ENCODE results near the gene TSPAN31.

TSPAN31 gene

DNA sequence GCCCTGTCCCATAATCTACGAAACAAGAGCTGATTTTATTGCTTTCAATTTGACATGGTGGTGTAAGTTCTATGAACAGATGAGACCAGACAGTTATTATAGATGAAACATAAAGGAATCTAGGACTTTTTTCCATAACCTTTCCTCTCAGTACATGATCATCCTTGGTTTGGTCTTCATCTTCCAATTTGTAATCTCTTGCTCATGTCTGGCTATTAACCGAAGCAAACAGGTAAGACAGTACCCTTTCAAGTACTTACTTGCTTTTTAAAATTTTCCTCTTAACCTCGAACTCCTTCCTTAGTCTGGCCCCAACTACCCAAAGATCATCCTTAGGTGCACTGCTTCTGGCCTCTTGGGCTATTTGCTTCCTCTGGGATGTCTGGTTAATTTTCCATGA lies 1.2 kb downstream of the TSPAN31 start:
- POLR2A ChIA-PET: interaction anchor here (0.6 to 2.4 kb wide), 4 partner anchors 13 to 37 kb away, joined by 3 to 10 read pairs (median 8); partner anchors contain the start of genes EEF1AKMT3, METTL1 and TSFM
- Histone ChIP-seq H3K4me1 (ENCODE audit: control insufficient read depth, insufficient read depth, low read length) (0 out of 2 replicates have a peak, but pooled peaks cover 2% of the 10 kb centered on the region), H3K9me3 (ENCODE audit: control insufficient read depth, insufficient read depth, low read depth, low read length) (no peaks in the 10 kb centered on the region), H3K36me3 (ENCODE audit: control insufficient read depth in 2 of 2, insufficient read depth in 1 of 2, low read length in 2 of 2) (peaks cover 17 to 52% of the 10 kb centered on the region in 2 experiments), H3K27ac (ENCODE audit: extremely low read depth, low read depth, low read length) (no peak overlapping the region), H3K4me3 (ENCODE audit: low read depth, low read length) (peak overlapping the region; percentile 69)
- peak; percentile 76 for TF ChIP-seq ZBTB17 (tag by site-specific recombination; IDR thresholded peaks at IDR 0.05)
- no peak for TF ChIP-seq ZNF274 (IDR thresholded peaks at IDR 0.05; ENCODE audit: low read length)
- TF ChIP-seq ZNF274 (tag by site-specific recombination; IDR thresholded peaks at IDR 0.05; ENCODE audit: borderline replicate concordance): no peak
- TF ChIP-seq, protein P1, sequence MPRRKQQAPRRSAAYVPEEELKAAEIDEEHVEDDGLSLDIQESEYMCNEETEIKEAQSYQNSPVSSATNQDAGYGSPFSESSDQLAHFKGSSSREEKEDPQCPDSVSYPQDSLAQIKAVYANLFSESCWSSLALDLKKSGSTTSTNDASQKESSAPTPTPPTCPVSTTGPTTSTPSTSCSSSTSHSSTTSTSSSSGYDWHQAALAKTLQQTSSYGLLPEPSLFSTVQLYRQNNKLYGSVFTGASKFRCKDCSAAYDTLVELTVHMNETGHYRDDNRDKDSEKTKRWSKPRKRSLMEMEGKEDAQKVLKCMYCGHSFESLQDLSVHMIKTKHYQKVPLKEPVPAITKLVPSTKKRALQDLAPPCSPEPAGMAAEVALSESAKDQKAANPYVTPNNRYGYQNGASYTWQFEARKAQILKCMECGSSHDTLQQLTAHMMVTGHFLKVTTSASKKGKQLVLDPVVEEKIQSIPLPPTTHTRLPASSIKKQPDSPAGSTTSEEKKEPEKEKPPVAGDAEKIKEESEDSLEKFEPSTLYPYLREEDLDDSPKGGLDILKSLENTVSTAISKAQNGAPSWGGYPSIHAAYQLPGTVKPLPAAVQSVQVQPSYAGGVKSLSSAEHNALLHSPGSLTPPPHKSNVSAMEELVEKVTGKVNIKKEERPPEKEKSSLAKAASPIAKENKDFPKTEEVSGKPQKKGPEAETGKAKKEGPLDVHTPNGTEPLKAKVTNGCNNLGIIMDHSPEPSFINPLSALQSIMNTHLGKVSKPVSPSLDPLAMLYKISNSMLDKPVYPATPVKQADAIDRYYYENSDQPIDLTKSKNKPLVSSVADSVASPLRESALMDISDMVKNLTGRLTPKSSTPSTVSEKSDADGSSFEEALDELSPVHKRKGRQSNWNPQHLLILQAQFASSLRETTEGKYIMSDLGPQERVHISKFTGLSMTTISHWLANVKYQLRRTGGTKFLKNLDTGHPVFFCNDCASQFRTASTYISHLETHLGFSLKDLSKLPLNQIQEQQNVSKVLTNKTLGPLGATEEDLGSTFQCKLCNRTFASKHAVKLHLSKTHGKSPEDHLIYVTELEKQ (tag by site-specific recombination; IDR thresholded peaks at IDR 0.05; ENCODE audit: borderline replicate concordance): no peak
- CTCF ChIA-PET: no interaction called here

DNA sequence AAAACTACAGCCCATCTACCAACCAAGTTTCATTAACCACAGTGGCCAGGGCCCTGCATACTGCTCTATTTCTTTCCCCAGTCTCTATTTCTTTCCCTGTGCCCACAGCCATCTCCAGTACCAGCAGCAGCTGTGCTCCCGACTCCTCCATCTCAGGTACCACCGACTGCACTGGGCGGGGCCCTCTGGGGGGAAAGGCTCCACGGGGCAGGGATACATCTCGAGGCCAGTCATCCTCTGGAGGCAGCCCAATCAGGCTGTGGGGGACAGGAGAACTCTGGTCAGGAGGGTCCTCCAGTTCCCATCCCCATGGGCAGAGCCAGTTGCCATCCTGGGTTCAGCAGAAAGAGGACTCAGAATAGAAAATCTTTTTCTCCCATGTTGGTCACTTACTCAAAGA lies 4.2 kb downstream of the TSPAN31 start:
- Histone ChIP-seq H3K27ac (ENCODE audit: extremely low read depth, low read depth, low read length) (no peak overlapping the region), H3K9me3 (ENCODE audit: control insufficient read depth, insufficient read depth, low read depth, low read length) (no peaks in the 10 kb centered on the region), H3K36me3 (ENCODE audit: control insufficient read depth in 2 of 2, insufficient read depth in 1 of 2, low read length in 2 of 2) (peaks cover 17 to 57% of the 10 kb centered on the region in 2 experiments), H3K4me1 (ENCODE audit: control insufficient read depth, insufficient read depth, low read length) (peaks cover 13% of the 10 kb centered on the region), H3K4me3 (ENCODE audit: low read depth, low read length) (no peak overlapping the region)
- ChIA-PET POLR2A (interaction anchor here (0.5 to 0.7 kb wide), 2 partner anchors 20 to 23 kb away, joined by 3 to 4 read pairs; partner anchors contain the start of genes EEF1AKMT3 and METTL1), CTCF (no interaction called here)
- TF ChIP-seq, protein P2, sequence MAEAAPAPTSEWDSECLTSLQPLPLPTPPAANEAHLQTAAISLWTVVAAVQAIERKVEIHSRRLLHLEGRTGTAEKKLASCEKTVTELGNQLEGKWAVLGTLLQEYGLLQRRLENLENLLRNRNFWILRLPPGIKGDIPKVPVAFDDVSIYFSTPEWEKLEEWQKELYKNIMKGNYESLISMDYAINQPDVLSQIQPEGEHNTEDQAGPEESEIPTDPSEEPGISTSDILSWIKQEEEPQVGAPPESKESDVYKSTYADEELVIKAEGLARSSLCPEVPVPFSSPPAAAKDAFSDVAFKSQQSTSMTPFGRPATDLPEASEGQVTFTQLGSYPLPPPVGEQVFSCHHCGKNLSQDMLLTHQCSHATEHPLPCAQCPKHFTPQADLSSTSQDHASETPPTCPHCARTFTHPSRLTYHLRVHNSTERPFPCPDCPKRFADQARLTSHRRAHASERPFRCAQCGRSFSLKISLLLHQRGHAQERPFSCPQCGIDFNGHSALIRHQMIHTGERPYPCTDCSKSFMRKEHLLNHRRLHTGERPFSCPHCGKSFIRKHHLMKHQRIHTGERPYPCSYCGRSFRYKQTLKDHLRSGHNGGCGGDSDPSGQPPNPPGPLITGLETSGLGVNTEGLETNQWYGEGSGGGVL (tag by site-specific recombination; IDR thresholded peaks at IDR 0.05): no peak
- TF ChIP-seq, protein P3, sequence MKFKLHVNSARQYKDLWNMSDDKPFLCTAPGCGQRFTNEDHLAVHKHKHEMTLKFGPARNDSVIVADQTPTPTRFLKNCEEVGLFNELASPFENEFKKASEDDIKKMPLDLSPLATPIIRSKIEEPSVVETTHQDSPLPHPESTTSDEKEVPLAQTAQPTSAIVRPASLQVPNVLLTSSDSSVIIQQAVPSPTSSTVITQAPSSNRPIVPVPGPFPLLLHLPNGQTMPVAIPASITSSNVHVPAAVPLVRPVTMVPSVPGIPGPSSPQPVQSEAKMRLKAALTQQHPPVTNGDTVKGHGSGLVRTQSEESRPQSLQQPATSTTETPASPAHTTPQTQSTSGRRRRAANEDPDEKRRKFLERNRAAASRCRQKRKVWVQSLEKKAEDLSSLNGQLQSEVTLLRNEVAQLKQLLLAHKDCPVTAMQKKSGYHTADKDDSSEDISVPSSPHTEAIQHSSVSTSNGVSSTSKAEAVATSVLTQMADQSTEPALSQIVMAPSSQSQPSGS (tag by site-specific recombination; IDR thresholded peaks at IDR 0.05; ENCODE audit: low read depth): no peak
- TF ChIP-seq ZNF146 (tag by site-specific recombination; IDR thresholded peaks at IDR 0.05) (no peak), ZNF214 (tag by site-specific recombination; IDR thresholded peaks at IDR 0.05; ENCODE audit: borderline replicate concordance) (no peak), ZBTB20 (tag by site-specific recombination; IDR thresholded peaks at IDR 0.05) (no peak), ZNF341 (tag by site-specific recombination; IDR thresholded peaks at IDR 0.05; ENCODE audit: low read depth) (no peak), ZNF768 (tag by site-specific recombination; IDR thresholded peaks at IDR 0.05) (no peak), ZNF792 (tag by site-specific recombination; IDR thresholded peaks at IDR 0.05) (no peak), ZNF776 (tag by site-specific recombination; IDR thresholded peaks at IDR 0.05; ENCODE audit: borderline replicate concordance) (no peak), ZNF211 (tag by site-specific recombination; IDR thresholded peaks at IDR 0.05; ENCODE audit: low read depth) (no peak), ZNF555 (tag by site-specific recombination; conservative IDR thresholded peaks at IDR 0.05) (no peak), ZNF785 (tag by site-specific recombination; IDR thresholded peaks at IDR 0.05) (no peak), OSR2 (tag by site-specific recombination; IDR thresholded peaks at IDR 0.05) (no peak), TRIM28 (IDR thresholded peaks at IDR 0.05; ENCODE audit: borderline replicate concordance, low read length) (no peak)
- TF ChIP-seq, protein P4, sequence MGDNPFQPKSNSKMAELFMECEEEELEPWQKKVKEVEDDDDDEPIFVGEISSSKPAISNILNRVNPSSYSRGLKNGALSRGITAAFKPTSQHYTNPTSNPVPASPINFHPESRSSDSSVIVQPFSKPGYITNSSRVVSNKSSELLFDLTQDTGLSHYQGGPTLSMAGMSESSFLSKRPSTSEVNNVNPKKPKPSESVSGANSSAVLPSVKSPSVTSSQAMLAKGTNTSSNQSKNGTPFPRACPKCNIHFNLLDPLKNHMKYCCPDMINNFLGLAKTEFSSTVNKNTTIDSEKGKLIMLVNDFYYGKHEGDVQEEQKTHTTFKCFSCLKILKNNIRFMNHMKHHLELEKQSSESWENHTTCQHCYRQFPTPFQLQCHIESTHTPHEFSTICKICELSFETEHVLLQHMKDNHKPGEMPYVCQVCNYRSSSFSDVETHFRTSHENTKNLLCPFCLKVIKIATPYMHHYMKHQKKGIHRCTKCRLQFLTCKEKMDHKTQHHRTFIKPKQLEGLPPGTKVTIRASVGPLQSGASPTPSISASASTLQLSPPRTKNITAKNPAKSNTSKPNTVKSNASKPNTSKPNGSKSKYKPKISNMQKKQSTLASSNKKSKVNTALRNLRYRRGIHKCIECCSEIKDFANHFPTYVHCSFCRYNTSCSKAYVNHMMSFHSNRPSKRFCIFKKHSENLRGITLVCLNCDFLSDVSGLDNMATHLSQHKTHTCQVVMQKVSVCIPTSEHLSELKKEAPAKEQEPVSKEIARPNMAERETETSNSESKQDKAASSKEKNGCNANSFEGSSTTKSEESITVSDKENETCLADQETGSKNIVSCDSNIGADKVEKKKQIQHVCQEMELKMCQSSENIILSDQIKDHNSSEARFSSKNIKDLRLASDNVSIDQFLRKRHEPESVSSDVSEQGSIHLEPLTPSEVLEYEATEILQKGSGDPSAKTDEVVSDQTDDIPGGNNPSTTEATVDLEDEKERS (tag by site-specific recombination; IDR thresholded peaks at IDR 0.05): no peak
